Osteocyte (in vitro differentiated cells): ENCODE measurements around the gene ITM2C. TPM values are rescaled to one million over a fixed set of nuclear protein-coding genes. Genes with fewer than 3 reads are reported as not detected.

Experiments used
- DNase-seq: peaks from one replicate; pipeline ENCODE4 v3.0.0; 2021; ENCODE audit warnings: mixed read lengths; ENCODE audit not compliant: unreplicated experiment; ENCODE audit errors: extremely low spot score
- H3K27ac Mint-ChIP-seq: one replicate; pipeline ENCODE4 v1.8.0; 2021; ENCODE audit warnings: mild to moderate bottlenecking, mixed read lengths; ENCODE audit not compliant: unreplicated experiment
- H3K27me3 Mint-ChIP-seq: one replicate; pipeline ENCODE4 v1.8.0; 2021; ENCODE audit warnings: mixed read lengths; ENCODE audit not compliant: unreplicated experiment
- H3K36me3 Mint-ChIP-seq: one replicate; pipeline ENCODE4 v1.8.0; 2021; ENCODE audit warnings: mixed read lengths; ENCODE audit not compliant: unreplicated experiment
- H3K4me1 Mint-ChIP-seq: one replicate; pipeline ENCODE4 v1.8.0; 2021; ENCODE audit warnings: mixed read lengths; ENCODE audit not compliant: unreplicated experiment
- H3K4me3 Mint-ChIP-seq: one replicate; pipeline ENCODE4 v1.8.0; 2021; ENCODE audit warnings: mild to moderate bottlenecking, moderate library complexity, mixed read lengths; ENCODE audit not compliant: unreplicated experiment
- H3K9me3 Mint-ChIP-seq: one replicate; pipeline ENCODE4 v1.8.0; 2021; ENCODE audit warnings: mixed read lengths; ENCODE audit not compliant: unreplicated experiment
- CTCF ChIP-seq: fragments of 200-600 bp; sonication (generic); IDR thresholded peaks from 2 replicates; pipeline ENCODE4 v1.5.0; 2021; ENCODE audit warnings: antibody characterized with exemption, mild to moderate bottlenecking, moderate library complexity
- total RNA-seq: library from RNA; stranded (reverse); gene quantifications from 2 replicates; pipeline ENCODE4 v1.2.1, GENCODE V29; 2021

Gene ITM2C
- total RNA-seq, 1 donor from 2014 or later = 503 TPM

- Mint-ChIP-seq H3K36me3 (no peaks in the 10 kb centered on the region), H3K9me3 (no peaks in the 10 kb centered on the region), H3K27me3 (peaks cover 34% of the 10 kb centered on the region), H3K4me3 (no peak overlapping the region), H3K27ac (no peak overlapping the region), H3K4me1 (peaks cover 5% of the 10 kb centered on the region)
- TF ChIP-seq CTCF = no peak
- DNase-seq = no peak
These were observed 36.9 kb upstream of the ITM2C start for GRCh38 chr2:230827774-230828271.

GRCh38 chr2:230828272-230828961 is 36.3 kb upstream of the ITM2C start:
- no peaks in the 10 kb centered on the region for H3K9me3 Mint-ChIP-seq
- DNase-seq = no peak
- no peak overlapping the region for H3K4me3 Mint-ChIP-seq
- H3K27me3 Mint-ChIP-seq = peaks cover 35% of the 10 kb centered on the region
- H3K4me1 Mint-ChIP-seq = peaks cover 5% of the 10 kb centered on the region
- no peaks in the 10 kb centered on the region for H3K36me3 Mint-ChIP-seq
- no peak overlapping the region for H3K27ac Mint-ChIP-seq
- TF ChIP-seq CTCF = no peak

GRCh38 chr2:230829293-230829692 is 35.4 kb upstream of the ITM2C start:
- Mint-ChIP-seq H3K4me1 (peaks cover 4% of the 10 kb centered on the region), H3K27ac (no peak overlapping the region), H3K9me3 (no peaks in the 10 kb centered on the region), H3K4me3 (no peak overlapping the region), H3K27me3 (peaks cover 39% of the 10 kb centered on the region), H3K36me3 (no peaks in the 10 kb centered on the region)
- no peak for DNase-seq
- TF ChIP-seq CTCF = no peak

- TF ChIP-seq CTCF = no peak
- no peak overlapping the region for H3K4me3 Mint-ChIP-seq
- H3K36me3 Mint-ChIP-seq = no peaks in the 10 kb centered on the region
- peaks cover 40% of the 10 kb centered on the region for H3K27me3 Mint-ChIP-seq
- no peaks in the 10 kb centered on the region for H3K4me1 Mint-ChIP-seq
- no peak for DNase-seq
- H3K9me3 Mint-ChIP-seq = no peaks in the 10 kb centered on the region
- no peak overlapping the region for H3K27ac Mint-ChIP-seq
These were observed 34.8 kb upstream of the ITM2C start for GRCh38 chr2:230829959-230830358.

- Mint-ChIP-seq H3K4me1 (no peaks in the 10 kb centered on the region), H3K4me3 (no peak overlapping the region), H3K27ac (no peak overlapping the region), H3K27me3 (peaks cover 43% of the 10 kb centered on the region), H3K36me3 (no peaks in the 10 kb centered on the region), H3K9me3 (no peaks in the 10 kb centered on the region)
- no peak for DNase-seq
- no peak for TF ChIP-seq CTCF
These were observed 34.3 kb upstream of the ITM2C start for GRCh38 chr2:230830428-230830827.
